Choroid plexus epithelial cell (primary cell): ENCODE results near the gene TMPRSS15.

Experiments used
- DNase-seq: peaks from one replicate; pipeline ENCODE4 v3.0.0-alpha.2; 2010; ENCODE audit warnings: low read depth
- H3K4me3 ChIP-seq: 2 replicates; pipeline ENCODE4 v1.5.1; 2011; ENCODE audit warnings: low read depth, mild to moderate bottlenecking, control low read depth, low read length, moderate library complexity
- TF ChIP-seq, protein P1 (sequence below): conservative IDR thresholded peaks from 2 replicates; pipeline ENCODE4 v1.5.1; 2011; ENCODE audit warnings: low read depth, mild to moderate bottlenecking, control low read depth, inconsistent platforms, low read length, moderate library complexity

TMPRSS15 gene

DNA sequence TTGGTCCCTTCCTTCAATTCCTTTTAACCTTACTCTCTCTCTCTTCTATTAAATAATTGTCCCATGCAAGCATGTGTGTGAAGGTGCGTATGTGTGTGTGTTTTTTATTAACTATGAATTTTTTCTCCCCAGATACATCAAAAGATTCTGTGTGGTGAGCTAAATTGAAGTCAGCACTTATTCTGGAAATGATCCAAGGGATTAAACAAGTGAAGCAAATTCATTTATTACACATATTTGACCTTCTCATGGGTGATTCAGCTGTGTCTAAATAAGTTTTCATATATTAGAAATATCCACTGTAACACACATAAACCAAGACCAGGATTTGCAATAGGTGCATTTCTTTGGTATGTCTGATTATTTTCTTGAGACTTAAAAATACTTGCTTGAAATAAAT is 134.7 kb downstream of the TMPRSS15 start:
- no peak overlapping the region for H3K4me3 ChIP-seq
- DNase-seq = no peak
- TF ChIP-seq, protein P1, sequence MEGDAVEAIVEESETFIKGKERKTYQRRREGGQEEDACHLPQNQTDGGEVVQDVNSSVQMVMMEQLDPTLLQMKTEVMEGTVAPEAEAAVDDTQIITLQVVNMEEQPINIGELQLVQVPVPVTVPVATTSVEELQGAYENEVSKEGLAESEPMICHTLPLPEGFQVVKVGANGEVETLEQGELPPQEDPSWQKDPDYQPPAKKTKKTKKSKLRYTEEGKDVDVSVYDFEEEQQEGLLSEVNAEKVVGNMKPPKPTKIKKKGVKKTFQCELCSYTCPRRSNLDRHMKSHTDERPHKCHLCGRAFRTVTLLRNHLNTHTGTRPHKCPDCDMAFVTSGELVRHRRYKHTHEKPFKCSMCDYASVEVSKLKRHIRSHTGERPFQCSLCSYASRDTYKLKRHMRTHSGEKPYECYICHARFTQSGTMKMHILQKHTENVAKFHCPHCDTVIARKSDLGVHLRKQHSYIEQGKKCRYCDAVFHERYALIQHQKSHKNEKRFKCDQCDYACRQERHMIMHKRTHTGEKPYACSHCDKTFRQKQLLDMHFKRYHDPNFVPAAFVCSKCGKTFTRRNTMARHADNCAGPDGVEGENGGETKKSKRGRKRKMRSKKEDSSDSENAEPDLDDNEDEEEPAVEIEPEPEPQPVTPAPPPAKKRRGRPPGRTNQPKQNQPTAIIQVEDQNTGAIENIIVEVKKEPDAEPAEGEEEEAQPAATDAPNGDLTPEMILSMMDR = no peak

DNA sequence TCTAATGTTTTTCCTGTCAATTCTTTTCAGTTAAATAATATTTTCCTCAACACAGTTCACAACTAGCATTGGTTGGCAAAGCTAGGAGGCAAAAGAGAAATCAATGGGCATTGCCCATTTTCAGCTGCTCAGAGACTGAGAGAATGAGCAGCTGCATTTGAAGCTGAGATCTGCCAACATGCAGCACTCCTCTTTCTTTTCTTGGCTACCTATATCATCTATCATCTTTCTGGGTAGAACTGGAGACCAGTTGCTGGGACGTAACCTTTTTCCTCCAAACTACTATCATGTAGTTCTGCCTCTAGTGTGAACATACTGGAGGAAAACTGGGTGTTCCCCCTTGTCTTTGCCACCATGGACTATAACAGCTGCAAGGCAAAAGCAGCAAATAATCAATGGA is 136.1 kb downstream of the TMPRSS15 start:
- TF ChIP-seq, protein P1 = no peak
- no peak for DNase-seq
- no peak overlapping the region for H3K4me3 ChIP-seq

GRCh38 chr21:18265944-18266343 is 137.6 kb downstream of the TMPRSS15 start:
- H3K4me3 ChIP-seq = no peak overlapping the region
- TF ChIP-seq, protein P1 = peak; percentile 17
- peak; percentile 21 for DNase-seq

GRCh38 chr21:18253799-18254198 is 149.8 kb downstream of the TMPRSS15 start:
- H3K4me3 ChIP-seq = no peak overlapping the region
- TF ChIP-seq, protein P1 = no peak
- DNase-seq = no peak

DNA sequence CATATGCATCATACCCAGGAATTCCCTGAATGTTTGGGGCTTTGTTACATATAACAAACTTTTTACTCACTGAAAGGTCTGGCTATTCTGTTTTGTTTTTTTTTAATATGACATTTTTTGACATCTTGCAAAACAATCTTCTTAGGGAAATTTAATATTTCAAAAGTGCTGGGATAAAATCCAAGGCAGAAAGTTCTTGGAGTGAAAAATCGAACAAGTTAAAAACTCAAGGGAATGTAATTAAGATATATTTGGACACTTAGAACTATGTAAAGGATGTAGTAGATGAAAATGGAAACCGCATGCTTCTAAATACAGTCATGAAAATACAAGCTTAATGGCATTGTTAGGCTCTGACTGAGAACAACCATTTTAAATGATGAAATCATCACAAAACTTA is 150.4 kb downstream of the TMPRSS15 start:
- no peak for DNase-seq
- no peak overlapping the region for H3K4me3 ChIP-seq
- TF ChIP-seq, protein P1 = no peak

GRCh38 chr21:18252680-18253079 is 150.9 kb downstream of the TMPRSS15 start:
- no peak overlapping the region for H3K4me3 ChIP-seq
- no peak for DNase-seq
- TF ChIP-seq, protein P1 = no peak

DNA sequence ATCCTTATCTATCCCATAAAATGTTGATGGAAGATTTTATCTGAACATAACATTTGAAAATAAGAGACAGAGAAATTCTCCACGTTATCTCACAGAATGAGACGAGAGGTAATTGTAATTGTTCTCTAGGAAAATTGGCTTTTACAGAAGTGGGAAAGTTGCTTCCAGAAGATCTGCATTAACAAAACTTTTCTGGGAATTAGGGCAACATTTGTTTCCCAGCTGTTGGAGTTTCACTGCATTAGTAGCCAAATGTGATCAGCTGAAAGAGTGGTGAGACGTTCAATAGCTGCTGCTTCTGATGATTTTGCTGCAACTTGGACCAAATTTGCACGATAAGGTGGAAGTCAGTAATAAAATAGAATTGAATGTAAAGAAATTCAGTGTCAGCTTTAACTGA is 151.3 kb downstream of the TMPRSS15 start:
- no peak for DNase-seq
- TF ChIP-seq, protein P1 = no peak
- no peak overlapping the region for H3K4me3 ChIP-seq
